Measurements from ENCODE around the gene SPARCL1.

SPARCL1 gene

GRCh38 chr4:87521757-87522374 lies 7.3 kb downstream of the SPARCL1 start:
- TF ChIP-seq L3MBTL2 (conservative IDR thresholded peaks at IDR 0.05) (no peak), SP1 (IDR thresholded peaks at IDR 0.05) (no peak), ELF4 (IDR thresholded peaks at IDR 0.05) (no peak), ZNF384 (IDR thresholded peaks at IDR 0.05) (no peak), PKNOX1 (IDR thresholded peaks at IDR 0.05) (peak; percentile 29; the same call in 1 of the 2 replicates), FOXM1 (IDR thresholded peaks at IDR 0.05; ENCODE audit: borderline replicate concordance) (no peak), CTBP1 (IDR thresholded peaks at IDR 0.05; ENCODE audit: borderline replicate concordance) (no peak), TARDBP (IDR thresholded peaks at IDR 0.05) (no peak)
- no peak for DNase-seq (ENCODE audit: extremely low spot score)
- CTCF ChIA-PET = no interaction called here
- POLR2A ChIA-PET = no interaction called here

GRCh38 chr4:87521319-87521718 lies 7.9 kb downstream of the SPARCL1 start:
- POLR2A ChIA-PET = no interaction called here
- no peak for TF ChIP-seq ELF4 (IDR thresholded peaks at IDR 0.05)
- no peak for TF ChIP-seq BHLHE40 (IDR thresholded peaks at IDR 0.05; ENCODE audit: borderline replicate concordance)
- TF ChIP-seq SUZ12 (IDR thresholded peaks at IDR 0.05) = no peak
- TF ChIP-seq L3MBTL2 (conservative IDR thresholded peaks at IDR 0.05) = no peak
- no peak for DNase-seq (ENCODE audit: extremely low spot score)
- CTCF ChIA-PET = no interaction called here

- no peak for TF ChIP-seq CTBP1 (IDR thresholded peaks at IDR 0.05; ENCODE audit: borderline replicate concordance)
- no peak for TF ChIP-seq NFRKB (IDR thresholded peaks at IDR 0.05)
- TF ChIP-seq ZNF384 (IDR thresholded peaks at IDR 0.05) = no peak
- TF ChIP-seq TARDBP (IDR thresholded peaks at IDR 0.05) = no peak
- TF ChIP-seq FOXK2 (IDR thresholded peaks at IDR 0.05) = no peak
- TF ChIP-seq ARNT (IDR thresholded peaks at IDR 0.05) = no peak
- no peak for TF ChIP-seq SP1 (IDR thresholded peaks at IDR 0.05)
- TF ChIP-seq PKNOX1 (IDR thresholded peaks at IDR 0.05) = no peak
- TF ChIP-seq FOXA1 (IDR thresholded peaks at IDR 0.05) = no peak
- no peak for TF ChIP-seq HDGF (IDR thresholded peaks at IDR 0.05; ENCODE audit: borderline replicate concordance)
- no peak for TF ChIP-seq ELF4 (IDR thresholded peaks at IDR 0.05)
- TF ChIP-seq LEF1 (IDR thresholded peaks at IDR 0.05; ENCODE audit: borderline replicate concordance) = no peak
- no peak for TF ChIP-seq SUZ12 (IDR thresholded peaks at IDR 0.05)
- TF ChIP-seq BHLHE40 (IDR thresholded peaks at IDR 0.05; ENCODE audit: borderline replicate concordance) = no peak
- no peak for TF ChIP-seq L3MBTL2 (conservative IDR thresholded peaks at IDR 0.05)
- no peak for TF ChIP-seq FOXM1 (IDR thresholded peaks at IDR 0.05; ENCODE audit: borderline replicate concordance)
Observed at GRCh38 chr4:87517621-87518020, 11.6 kb downstream of the SPARCL1 start.

GRCh38 chr4:87516683-87517082 lies 12.5 kb downstream of the SPARCL1 start:
- CTCF ChIA-PET = interaction anchor here (0.7 kb wide), 2 partner anchors 48 to 1486 kb away, joined by 3 read pairs; no protein-coding TSS in a partner anchor
- POLR2A ChIA-PET = interaction anchor here (1.2 kb wide), 1 partner anchor 9 kb away, joined by 3 read pairs; no protein-coding TSS in a partner anchor
- no peak for DNase-seq (ENCODE audit: extremely low spot score)
- no peak for TF ChIP-seq FOXA1 (IDR thresholded peaks at IDR 0.05)
- TF ChIP-seq FOXM1 (IDR thresholded peaks at IDR 0.05; ENCODE audit: borderline replicate concordance) = no peak
- TF ChIP-seq ARNT (IDR thresholded peaks at IDR 0.05) = no peak
- no peak for TF ChIP-seq TARDBP (IDR thresholded peaks at IDR 0.05)
- TF ChIP-seq PKNOX1 (IDR thresholded peaks at IDR 0.05) = no peak
- no peak for TF ChIP-seq FOXK2 (IDR thresholded peaks at IDR 0.05)
- TF ChIP-seq L3MBTL2 (conservative IDR thresholded peaks at IDR 0.05) = no peak
- TF ChIP-seq ZNF384 (IDR thresholded peaks at IDR 0.05) = no peak
- TF ChIP-seq HDGF (IDR thresholded peaks at IDR 0.05; ENCODE audit: borderline replicate concordance) = no peak
- no peak for TF ChIP-seq SP1 (IDR thresholded peaks at IDR 0.05)
- no peak for TF ChIP-seq SUZ12 (IDR thresholded peaks at IDR 0.05)
- no peak for TF ChIP-seq CTBP1 (IDR thresholded peaks at IDR 0.05; ENCODE audit: borderline replicate concordance)

More at GRCh38 chr4:87517621-87518020, 11.6 kb downstream of the SPARCL1 start:
- CTCF ChIA-PET = interaction anchor here (0.7 kb wide), 1 partner anchor 47 kb away, joined by 3 read pairs; no protein-coding TSS in a partner anchor
- POLR2A ChIA-PET = no interaction called here
- no peak for DNase-seq (ENCODE audit: extremely low spot score)

- DNase-seq (ENCODE audit: extremely low spot score) = no peak
- TF ChIP-seq ARNT (IDR thresholded peaks at IDR 0.05) (no peak), SP1 (IDR thresholded peaks at IDR 0.05) (no peak), LEF1 (IDR thresholded peaks at IDR 0.05; ENCODE audit: borderline replicate concordance) (no peak), FOXA1 (IDR thresholded peaks at IDR 0.05) (no peak), PKNOX1 (IDR thresholded peaks at IDR 0.05) (no peak), BHLHE40 (IDR thresholded peaks at IDR 0.05; ENCODE audit: borderline replicate concordance) (no peak), L3MBTL2 (conservative IDR thresholded peaks at IDR 0.05) (no peak), CTBP1 (IDR thresholded peaks at IDR 0.05; ENCODE audit: borderline replicate concordance) (no peak), ELF4 (IDR thresholded peaks at IDR 0.05) (no peak), ZNF384 (IDR thresholded peaks at IDR 0.05) (no peak), TARDBP (IDR thresholded peaks at IDR 0.05) (no peak), FOXM1 (IDR thresholded peaks at IDR 0.05; ENCODE audit: borderline replicate concordance) (no peak)
- POLR2A ChIA-PET = no interaction called here
- CTCF ChIA-PET = no interaction called here
Observed at GRCh38 chr4:87512400-87512799, 16.8 kb downstream of the SPARCL1 start.

GRCh38 chr4:87511500-87511899 lies 17.7 kb downstream of the SPARCL1 start:
- ChIA-PET CTCF (interaction anchor here (0.7 kb wide), 1 partner anchor 293 kb away, joined by 3 read pairs; no protein-coding TSS in a partner anchor), POLR2A (no interaction called here)

More at GRCh38 chr4:87511500-87511899, 17.7 kb downstream of the SPARCL1 start:
- DNase-seq (ENCODE audit: extremely low spot score) = no peak
- TF ChIP-seq PKNOX1 (IDR thresholded peaks at IDR 0.05) (no peak), TARDBP (IDR thresholded peaks at IDR 0.05) (no peak), FOXK2 (IDR thresholded peaks at IDR 0.05) (no peak), BHLHE40 (IDR thresholded peaks at IDR 0.05; ENCODE audit: borderline replicate concordance) (no peak), NFRKB (IDR thresholded peaks at IDR 0.05) (no peak), ELF4 (IDR thresholded peaks at IDR 0.05) (no peak), L3MBTL2 (conservative IDR thresholded peaks at IDR 0.05) (no peak), FOXA1 (IDR thresholded peaks at IDR 0.05) (no peak), SP1 (IDR thresholded peaks at IDR 0.05) (no peak), ARNT (IDR thresholded peaks at IDR 0.05) (no peak), HDGF (IDR thresholded peaks at IDR 0.05; ENCODE audit: borderline replicate concordance) (no peak), LEF1 (IDR thresholded peaks at IDR 0.05; ENCODE audit: borderline replicate concordance) (no peak), SUZ12 (IDR thresholded peaks at IDR 0.05) (no peak), ZNF384 (IDR thresholded peaks at IDR 0.05) (no peak), FOXM1 (IDR thresholded peaks at IDR 0.05; ENCODE audit: borderline replicate concordance) (no peak), CTBP1 (IDR thresholded peaks at IDR 0.05; ENCODE audit: borderline replicate concordance) (no peak)
